Stimulated activated CD4-positive, alpha-beta T cell treated with anti-CD3 and anti-CD28 coated beads, Interleukin-1b, Interleukin-23, amount 100 ng/mL, for 24 hours (primary cell): ENCODE results near the gene CMTM4.
"Not testable (repeated sequence)": the region's sequence is repeated elsewhere in the genome, so short reads cannot be mapped to it uniquely, and the experiment has no call there.

ENCODE experiments used
- DNase-seq, 4 experiments: peaks; one replicate each; pipeline ENCODE4 v3.0.0-alpha.2; 2020; ENCODE audit warnings: low read depth in 4 of 4, low spot score in 1 of 4

CMTM4 gene

DNA sequence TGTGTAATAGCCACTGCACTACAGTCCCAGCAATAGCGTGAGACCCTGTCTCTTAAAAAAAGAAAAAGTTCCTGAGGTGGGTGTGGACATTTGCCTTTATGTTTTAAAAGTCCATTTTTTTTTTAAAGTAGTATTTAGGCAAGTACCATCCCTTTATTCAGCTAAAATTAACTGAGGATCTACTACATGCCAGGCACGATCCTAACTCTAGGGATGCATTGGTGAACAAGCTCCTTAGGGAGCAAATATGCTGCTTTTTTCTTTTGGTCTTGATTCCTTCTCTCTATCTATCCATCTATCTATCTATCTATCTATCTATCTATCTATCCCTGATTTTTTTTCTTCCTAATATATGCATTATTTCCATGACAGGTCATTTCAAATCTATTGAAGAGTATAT, 47.4 kb downstream of the CMTM4 start:
- no peak for DNase-seq

DNA sequence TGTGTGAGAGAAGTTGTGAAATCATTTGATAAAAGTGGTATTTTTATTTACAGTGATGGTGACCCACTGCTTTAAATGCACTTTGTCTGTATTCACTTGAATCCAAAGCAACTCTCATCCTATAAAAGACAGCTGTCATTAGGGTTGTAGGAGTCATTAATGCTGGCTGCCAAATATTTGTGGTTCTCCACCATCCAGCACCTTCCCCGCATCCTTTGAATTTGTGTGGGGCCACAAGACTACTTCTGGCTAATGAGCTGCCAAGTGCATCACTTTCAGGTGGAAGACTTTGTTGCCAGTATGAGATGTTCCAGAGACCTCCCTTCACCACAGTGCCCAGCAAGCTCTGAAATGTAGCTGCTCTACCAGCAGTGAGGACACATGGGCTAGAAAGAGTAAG, 48.7 kb downstream of the CMTM4 start:
- DNase-seq = no peak

DNA sequence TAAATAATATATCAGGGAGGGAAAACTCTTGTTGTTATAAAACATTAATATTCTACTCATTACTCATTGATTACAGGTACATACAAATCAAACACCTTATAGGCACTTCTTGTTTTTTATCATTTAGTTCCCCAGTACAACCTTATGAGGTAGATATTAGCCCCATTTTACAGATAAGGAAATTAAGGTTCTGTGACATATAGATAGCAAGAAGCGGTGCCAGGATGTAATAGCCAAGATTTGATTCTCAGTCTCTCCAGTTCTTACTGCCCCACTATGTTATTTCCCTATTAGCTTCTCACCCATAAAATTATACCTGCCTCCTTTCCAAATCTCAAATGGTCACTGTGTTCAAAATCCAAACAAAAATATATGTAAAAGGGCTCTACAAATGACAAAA, 55.2 kb downstream of the CMTM4 start:
- no peak for DNase-seq

DNA sequence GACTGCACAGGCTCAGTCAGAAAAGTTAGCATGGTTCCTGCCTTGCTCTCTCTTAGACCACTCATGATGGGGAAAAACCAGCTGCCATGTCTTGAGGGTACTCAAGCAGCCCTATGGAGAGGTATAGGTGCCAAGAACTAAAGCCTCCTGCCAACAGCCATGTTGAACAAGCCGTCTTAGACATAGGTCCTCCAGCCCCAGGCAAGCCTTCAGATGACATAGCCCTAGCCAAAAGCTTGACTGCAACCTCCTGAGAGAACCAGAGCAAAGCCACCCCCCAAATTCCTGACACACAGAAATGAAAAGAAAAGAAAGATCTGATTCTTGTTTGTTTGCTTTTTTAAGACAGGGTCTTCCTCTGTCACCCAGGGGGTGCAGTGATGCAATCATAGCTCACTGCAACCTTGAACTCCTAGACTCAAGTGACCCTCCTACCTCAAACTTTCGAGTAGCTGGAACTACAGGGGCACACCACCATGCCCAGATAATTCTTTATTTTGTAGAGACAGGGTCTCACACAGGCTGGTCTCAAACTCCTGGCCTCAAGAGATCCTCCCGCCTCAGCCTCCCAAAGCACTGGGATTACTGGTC, 55.7 kb downstream of the CMTM4 start:
- no peak for DNase-seq

DNA sequence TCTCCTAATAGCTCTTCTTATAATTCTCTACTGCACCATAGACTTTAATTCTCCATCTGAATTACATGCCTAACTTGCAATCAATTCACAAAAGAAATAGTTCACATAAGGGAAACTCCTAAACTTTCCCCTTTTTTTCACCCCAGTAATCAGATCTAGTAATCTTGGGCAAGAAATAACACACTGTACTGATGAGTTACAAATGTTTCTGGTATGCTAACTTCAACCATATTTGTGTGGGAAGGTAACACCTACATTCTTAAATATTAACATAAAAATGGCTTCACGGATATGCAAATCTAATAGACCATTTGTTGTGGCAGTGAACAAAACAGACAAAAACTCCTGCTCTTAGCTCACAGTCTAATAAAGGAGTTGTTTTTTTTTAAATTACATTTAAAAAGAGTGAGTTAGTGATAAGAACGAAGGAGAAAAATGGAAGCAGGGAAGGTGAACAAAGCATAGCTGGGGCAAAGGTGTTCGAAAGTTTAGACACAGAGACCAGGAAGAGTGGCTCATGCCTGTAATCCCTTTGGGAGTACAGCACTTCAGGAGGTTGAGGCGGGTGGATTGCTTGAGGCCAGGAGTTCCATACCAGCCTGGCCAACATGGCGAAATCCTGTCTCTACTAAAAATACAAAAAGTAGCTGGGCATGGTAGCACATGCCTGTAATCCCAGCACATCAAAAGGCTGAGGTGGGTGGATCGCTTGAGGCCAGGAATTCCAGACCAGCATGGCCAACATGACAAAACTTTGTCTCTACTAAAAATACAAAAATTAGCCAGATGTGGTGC, 57.3 kb downstream of the CMTM4 start:
- no peak for DNase-seq

DNA sequence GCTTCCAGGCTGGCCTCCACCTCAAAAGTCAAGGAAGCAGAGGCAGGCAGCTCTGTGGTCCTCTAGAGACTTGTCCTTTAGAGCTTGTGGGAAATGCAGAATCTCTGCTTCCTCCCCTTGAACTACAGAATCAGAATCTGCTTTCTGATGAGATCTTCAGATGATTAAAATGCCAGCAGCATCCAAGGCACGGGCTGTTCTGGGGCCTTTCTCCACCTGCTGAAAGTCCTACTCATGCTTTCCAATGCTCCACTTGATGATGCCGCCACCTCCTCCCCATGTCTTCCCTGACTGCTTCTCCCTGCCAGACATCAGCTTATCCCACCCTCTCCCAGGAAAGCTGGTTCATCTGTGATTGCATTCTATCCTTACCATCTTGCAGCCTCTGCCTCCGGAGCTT, 58.7 kb downstream of the CMTM4 start:
- DNase-seq = no peak

DNA sequence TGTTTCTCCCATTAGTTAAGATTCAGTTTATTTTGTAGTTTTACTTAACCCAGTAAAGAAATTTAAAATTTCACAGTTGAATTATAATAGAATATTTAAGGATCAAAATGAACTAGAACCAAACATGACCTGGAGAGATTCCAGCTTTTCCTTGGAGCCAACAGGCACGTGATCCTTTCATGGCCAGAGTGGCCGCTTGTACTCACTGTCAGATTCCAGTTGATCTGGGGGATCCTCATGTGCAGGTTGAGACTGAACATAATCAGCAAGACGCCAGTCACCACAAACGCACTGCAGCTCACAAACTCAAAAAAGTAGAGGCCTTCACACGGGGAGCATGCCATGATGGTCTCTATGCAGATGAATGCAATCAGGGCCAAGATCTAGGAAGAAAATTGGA, 60.3 kb downstream of the CMTM4 start:
- DNase-seq = no peak

DNA sequence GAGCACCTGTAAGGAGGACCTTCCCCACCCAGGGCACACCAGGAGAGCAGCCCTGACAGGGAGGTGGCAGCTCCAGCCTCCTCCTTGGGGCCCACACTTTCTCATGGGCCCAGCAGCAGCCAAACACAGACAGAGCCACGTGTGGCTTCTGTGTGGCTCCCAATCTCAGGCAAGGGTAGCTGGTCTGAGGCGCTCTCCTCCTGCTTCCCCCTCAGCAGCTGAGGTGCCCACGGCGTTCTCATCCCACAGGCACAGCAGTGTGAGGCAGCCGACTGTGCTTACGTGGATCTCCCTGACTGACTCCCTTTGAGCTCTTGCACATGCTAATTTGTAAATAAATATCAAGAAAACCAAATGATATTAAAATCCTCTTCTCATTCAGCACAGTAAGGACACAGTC, 61.1 kb downstream of the CMTM4 start:
- DNase-seq = no peak

DNA sequence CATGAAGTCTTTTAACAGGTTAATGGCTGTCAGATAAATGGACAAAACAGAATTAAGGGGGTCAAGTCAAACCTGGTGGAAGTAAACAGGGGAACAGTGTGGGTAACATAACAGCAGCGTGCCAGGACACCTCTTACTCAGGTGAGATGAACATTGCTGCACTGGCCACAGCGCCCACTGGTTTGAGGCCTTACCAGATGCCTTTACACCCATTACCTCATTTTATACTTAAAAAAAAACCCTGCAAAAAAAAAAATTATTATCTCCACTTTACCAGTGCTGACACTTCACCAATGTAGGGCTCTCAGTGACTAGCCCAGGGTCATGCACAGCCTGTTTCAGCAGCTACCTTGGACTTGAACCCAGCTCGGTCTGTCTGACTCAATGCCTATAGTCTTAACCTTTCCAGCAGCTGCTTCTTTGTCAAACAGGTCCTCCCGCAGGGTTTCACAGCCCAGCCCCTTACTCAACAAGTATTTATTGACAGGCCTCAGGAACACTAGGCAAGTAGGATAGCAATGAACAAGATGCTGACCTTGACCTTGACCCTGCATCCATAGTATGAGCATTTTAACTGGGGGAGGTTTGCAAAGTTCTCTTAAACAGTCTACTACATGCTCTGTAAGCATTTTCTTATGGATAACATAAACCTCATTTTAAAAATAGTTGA, 61.9 kb downstream of the CMTM4 start:
- no peak for DNase-seq

DNA sequence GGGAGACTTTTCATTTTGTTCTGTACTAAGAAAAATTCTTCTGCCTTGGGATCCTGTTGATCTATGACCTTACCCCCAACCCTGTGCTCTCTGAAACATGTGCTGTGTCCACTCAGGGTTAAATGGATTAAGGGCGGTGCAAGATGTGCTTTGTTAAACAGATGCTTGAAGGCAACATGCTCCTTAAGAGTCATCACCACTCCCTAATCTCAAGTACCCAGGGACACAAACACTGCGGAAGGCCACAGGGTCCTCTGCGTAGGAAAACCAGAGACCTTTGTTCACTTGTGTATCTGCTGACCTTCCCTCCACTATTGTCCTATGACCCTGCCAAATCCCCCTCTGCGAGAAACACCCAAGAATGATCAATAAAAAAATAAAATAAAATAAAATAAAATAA, 65.0 kb downstream of the CMTM4 start:
- not testable (repeated sequence) for DNase-seq

DNA sequence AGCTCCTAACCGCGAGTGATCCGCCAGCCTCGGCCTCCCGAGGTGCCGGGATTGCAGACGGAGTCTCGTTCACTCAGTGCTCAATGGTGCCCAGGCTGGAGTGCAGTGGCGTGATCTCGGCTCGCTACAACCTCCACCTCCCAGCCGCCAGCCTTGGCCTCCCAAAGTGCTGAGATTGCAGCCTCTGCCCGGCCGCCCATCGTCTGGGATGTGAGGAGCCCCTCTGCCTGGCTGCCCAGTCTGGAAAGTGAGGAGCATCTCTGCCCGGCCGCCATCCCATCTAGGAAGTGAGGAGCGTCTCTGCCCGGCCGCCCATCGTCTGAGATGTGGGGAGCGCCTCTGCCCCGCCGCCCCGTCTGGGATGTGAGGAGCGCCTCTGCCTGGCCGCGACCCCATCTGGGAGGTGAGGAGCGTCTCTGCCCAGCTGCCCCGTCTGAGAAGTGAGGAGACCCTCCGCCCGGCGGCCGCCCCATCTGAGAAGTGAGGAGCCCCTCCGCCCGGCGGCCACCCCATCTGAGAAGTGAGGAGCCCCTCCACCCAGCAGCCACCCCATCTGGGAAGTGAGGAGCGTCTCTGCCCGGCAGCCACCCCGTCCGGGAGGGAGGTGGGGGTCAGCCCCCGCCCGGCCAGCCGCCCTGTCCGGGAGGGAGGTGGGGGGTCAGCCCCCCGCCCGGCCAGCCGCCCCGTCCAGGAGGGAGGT, 65.8 kb downstream of the CMTM4 start:
- not testable (repeated sequence) for DNase-seq

DNA sequence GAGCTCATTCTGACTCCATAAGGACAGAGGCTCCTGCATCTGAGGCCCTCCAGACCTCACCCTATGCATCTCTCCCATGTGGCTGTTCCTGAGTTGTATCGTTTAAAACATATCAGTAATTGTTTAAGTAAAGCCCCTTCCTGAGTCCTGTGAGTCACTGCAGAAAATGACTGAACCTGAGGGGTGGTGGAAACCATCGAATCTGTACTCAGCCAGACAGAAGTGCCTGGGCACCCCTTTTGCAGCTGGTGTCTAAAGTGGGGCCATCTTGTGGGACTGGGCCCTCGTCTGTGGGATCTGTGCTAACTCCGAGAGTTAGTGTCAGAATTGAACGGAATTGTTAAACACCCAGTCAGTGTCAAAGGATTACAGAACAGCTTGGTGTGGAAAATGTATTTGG, 66.7 kb downstream of the CMTM4 start:
- no peak for DNase-seq

DNA sequence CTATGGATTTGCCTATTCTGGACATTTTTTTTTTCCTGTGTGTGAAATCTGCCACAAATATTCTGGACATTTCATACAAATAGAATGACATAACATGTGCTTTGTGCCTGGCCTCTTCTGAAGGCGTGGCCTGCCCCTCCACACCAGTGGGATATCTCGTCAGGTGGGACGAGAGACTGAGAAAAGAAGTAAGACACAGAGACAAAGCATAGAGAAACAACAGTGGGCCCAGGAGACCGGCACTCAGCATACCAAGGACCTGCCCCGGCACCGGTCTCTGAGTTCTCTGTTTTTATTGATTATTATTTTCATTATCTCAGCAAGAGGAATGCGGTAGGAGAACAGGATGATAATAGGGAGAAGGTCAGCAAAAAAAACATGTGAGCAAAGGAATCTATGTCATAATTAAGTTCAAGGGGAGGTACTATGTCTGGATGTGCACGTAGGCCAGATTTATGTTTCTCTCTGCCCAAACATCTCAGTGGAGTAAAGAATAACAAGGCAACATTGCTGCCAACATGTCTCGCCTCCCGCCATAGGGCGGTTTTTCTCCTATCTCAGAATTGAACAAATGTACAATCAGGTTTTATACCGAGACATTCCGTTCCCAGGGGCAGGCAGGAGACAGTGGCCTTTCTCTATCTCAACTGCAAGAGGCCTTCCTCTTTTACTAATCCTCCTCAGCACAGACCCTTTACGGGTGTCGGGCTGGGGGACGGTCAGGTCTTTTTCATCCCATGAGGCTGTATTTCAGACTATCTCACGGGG, 68.7 kb downstream of the CMTM4 start:
- DNase-seq = not testable (repeated sequence)

DNA sequence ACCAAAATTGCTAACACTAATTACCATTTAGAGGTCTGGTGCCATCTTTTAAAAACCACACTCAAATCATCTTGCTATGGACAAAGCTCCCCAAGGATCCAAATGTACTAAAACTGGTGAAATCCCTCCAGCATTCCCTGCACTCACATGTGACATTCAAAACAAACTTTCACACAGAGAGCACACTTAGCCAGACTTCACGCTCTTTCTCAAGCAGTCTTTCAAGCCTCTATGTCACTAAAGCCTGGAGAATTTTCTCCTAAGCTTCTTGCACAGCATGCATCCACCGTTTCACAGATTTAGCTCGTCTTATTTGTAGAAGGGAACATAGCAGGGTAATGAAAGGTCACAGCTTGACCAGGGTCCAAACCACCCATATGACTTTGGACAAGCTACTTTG, 72.8 kb downstream of the CMTM4 start:
- no peak for DNase-seq

DNA sequence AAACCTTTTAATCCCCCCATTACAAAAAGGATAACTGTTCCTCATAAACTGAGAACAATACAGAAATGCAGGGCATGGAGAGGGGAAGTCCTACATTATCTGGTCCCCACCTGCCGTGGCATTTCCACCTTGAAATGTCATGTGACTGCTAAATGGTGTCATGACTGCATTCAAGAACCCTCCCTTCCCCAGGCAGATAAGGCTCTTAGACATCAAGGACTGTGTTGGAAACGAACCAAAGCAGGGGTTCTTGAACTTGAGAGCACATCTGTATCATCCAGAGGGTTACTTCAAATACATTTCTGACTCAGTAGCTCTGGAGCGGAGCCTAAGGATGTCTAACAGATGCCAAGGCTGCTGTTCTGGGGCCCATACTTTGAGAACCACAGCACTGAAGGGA, 73.7 kb downstream of the CMTM4 start:
- DNase-seq = no peak

DNA sequence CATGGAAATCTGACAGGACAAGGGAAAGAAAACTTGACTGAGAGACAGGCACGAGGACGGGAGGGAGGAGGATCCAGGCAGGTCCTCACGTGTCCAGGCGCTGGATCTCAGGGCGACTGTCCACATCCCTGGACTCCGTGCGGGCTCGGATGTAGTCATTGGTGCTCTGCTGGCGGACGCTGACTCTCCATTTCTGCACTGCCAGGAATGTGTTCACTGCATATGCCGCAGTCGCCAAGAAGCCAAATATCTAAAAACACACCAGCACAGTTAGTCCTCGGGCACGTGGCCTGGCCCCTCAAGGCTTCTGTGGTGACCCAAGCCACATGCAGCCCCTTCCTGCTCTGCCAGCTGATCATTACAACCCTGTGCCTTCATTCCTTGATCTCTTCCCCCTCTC, 74.6 kb downstream of the CMTM4 start:
- DNase-seq = no peak

DNA sequence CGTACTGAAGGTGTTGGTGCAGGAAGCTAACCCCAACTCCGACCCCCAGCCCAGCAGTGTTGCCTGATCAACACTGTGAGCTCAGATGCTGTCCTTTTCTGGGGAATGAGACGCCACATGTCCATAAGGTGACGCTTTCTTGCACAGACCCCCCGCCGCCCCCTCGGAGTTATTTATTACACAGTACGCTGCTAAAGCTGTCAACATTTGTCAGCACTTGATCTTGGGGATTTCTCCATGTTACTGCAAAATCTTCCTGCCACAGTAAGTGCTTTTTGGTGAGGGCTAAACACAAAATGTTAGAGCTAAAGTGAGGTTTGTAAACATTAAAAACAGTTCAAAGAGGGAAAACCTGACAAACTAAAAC, 76.1 kb downstream of the CMTM4 start:
- no peak for DNase-seq

DNA sequence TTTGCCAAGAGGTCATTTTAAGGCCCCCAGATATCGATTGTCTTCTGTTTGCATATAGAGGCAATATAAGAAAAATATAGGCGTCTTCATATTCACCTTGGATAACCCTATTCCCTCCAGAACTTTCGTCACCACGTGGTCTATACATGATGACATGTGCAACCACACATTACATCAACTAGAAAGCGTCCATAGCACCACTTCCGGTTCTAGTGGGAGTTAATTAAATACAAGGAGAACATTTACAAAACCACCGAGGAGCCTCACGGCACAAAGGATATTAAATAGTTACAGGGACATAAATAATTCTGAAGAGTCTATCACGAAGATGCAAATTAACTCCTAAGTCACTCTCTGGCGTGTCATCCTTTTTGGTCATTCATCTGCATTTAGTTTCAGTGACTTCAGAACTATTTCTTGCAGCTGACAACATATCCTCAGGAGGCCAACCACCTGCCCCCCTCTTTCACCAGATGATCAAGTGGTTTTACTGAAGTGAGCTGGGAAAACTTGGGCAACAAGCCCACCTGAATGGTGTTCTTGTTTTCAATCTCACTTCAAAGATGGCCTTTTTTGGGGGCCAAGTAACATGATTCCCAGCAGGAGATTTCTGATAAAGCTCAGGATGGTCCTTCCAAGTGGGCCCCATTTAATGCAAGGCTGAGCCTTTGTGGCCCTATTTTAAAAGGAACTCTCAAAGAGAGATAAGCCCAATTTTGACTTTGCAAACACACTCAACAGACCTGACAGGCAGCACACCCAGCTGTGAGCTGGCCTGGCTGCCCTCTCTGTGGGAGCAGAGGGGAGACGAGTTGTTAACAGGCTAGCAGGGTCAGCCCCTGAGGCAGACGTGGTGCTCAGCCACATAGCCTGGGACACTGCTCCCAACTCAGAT, 76.8 kb downstream of the CMTM4 start:
- no peak for DNase-seq

DNA sequence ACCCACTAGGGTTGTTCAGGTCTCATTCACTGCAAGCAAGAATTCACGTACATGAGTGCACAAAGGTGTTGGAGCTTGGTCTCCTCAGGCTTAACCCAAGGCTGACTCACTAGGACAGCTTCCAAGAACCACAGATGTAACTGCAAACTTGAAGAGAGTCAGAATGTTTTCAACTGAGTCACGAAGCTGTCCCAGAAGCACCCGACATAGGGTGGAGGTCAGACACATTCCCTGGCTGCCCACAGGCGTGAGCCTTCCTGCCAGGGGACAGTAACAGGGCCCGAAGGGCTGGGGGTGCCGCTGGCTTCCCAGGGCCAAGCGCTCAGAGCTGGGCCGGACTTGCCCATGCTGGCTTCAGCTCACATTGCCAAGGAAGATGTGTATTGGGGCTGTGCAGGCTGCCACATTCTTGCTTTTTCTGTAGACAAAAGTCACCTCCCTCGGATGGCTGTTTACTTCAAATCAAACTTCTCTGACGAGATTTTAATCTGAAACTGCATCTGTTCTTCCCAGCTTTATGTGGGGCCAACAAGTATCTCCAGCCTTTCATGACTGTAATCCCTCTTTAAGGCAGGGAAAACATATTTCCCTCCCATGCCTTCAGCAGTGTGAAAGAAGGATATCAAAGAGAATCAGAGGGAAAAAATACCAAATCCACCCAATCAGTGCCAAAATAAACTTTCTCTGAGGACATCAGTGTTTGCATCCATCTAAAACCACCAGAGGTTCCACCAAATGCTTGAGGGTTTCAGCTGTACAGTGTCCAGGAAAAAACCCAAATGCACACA, 77.8 kb downstream of the CMTM4 start:
- DNase-seq = no peak
